Measurements from ENCODE around the gene MLXIP.

Gene MLXIP

GRCh38 chr12:122185494-122186082 lies 107.0 kb downstream of the MLXIP start:
- no peak for DNase-seq (ENCODE audit: low read depth in 2 of 2)

- DNase-seq (ENCODE audit: low read depth in 2 of 2) = no peak
Observed at GRCh38 chr12:122187466-122187865, 108.9 kb downstream of the MLXIP start.

- no peak for DNase-seq (ENCODE audit: low read depth in 2 of 2)
Observed at GRCh38 chr12:122189626-122190475, 111.3 kb downstream of the MLXIP start.

- peak; percentile 50 to 58 for DNase-seq (ENCODE audit: low read depth in 2 of 2)
Observed at GRCh38 chr12:122190842-122191668, 112.5 kb downstream of the MLXIP start.

- DNase-seq (ENCODE audit: low read depth in 2 of 2) = no peak
Observed at GRCh38 chr12:122192441-122192840, 113.9 kb downstream of the MLXIP start.

- no peak for DNase-seq (ENCODE audit: low read depth in 2 of 2)
Observed at GRCh38 chr12:122194804-122195203, 116.2 kb downstream of the MLXIP start.

- no peak for DNase-seq (ENCODE audit: low read depth in 2 of 2)
Observed at GRCh38 chr12:122195405-122195804, 116.8 kb downstream of the MLXIP start.
